DND-41 (cell line): ENCODE data around the gene KRTAP9-1.

Experiments used
- ATAC-seq: fragments of 200-7000 bp; cut with Tn5 transposase; 3 replicates; pipeline ENCODE4 v1.9.1; 2021; ENCODE audit warnings: low read depth; ENCODE audit not compliant: insufficient read depth
- DNase-seq: peaks from one replicate; pipeline ENCODE4 v3.0.0-alpha.2; 2020
- H2AFZ ChIP-seq: 2 replicates; pipeline ENCODE4 v1.6.0; 2012; ENCODE audit warnings: low read depth, low read length
- H3K27ac ChIP-seq: 2 replicates; pipeline ENCODE4 v1.5.1; 2012; ENCODE audit warnings: low read length, inconsistent platforms
- H3K27me3 ChIP-seq: fragments of 200-600 bp; sonication (generic); 2 replicates; pipeline ENCODE4 v1.6.0; 2012; ENCODE audit warnings: low read length, mild to moderate bottlenecking, inconsistent platforms; ENCODE audit not compliant: insufficient read depth, poor library complexity
- H3K36me3 ChIP-seq: 2 replicates; pipeline ENCODE4 v1.5.1; 2012; ENCODE audit warnings: low read length, inconsistent platforms; ENCODE audit not compliant: insufficient read depth
- H3K4me1 ChIP-seq: 2 replicates; pipeline ENCODE4 v1.5.1; 2012; ENCODE audit warnings: mild to moderate bottlenecking, low read length; ENCODE audit not compliant: insufficient read depth
- H3K4me2 ChIP-seq: 2 replicates; pipeline ENCODE4 v1.6.0; 2012; ENCODE audit warnings: mild to moderate bottlenecking, moderate library complexity, low read length, inconsistent platforms; ENCODE audit not compliant: insufficient read depth
- H3K4me3 ChIP-seq, 2 experiments: fragments of 200-600 bp in 1 of 2; shearing (Covaris generic) in 1 of 2; 2 replicates each; pipeline ENCODE4 v1.5.1; 2012 to 2016; ENCODE audit warnings: inconsistent platforms in 2 of 2, low read length in 2 of 2, mild to moderate bottlenecking in 2 of 2, low read depth in 1 of 2, moderate library complexity in 1 of 2
- H3K79me2 ChIP-seq: 2 replicates; pipeline ENCODE4 v1.6.0; 2012; ENCODE audit warnings: low read length, inconsistent platforms; ENCODE audit not compliant: insufficient read depth
- H3K9ac ChIP-seq: 2 replicates; pipeline ENCODE4 v1.6.0; 2012; ENCODE audit warnings: low read depth, mild to moderate bottlenecking, inconsistent platforms, low read length, moderate library complexity
- H3K9me3 ChIP-seq: 2 replicates; pipeline ENCODE4 v1.5.1; 2012; ENCODE audit warnings: low read length, moderate library complexity, mild to moderate bottlenecking, inconsistent platforms; ENCODE audit not compliant: insufficient read depth, severe bottlenecking
- H4K20me1 ChIP-seq: 2 replicates; pipeline ENCODE4 v1.6.0; 2012; ENCODE audit warnings: low read length; ENCODE audit not compliant: insufficient read depth
- CTCF ChIP-seq: IDR thresholded peaks from 2 replicates; pipeline ENCODE4 v1.5.1; 2012; ENCODE audit warnings: borderline replicate concordance, low read length, moderate library complexity, mild to moderate bottlenecking; ENCODE audit not compliant: poor library complexity, severe bottlenecking; ENCODE audit errors: extremely low read depth
- EZH2 ChIP-seq: IDR thresholded peaks from 3 replicates; pipeline ENCODE4 v1.6.1; 2012; ENCODE audit warnings: borderline replicate concordance, low read depth, mild to moderate bottlenecking, moderate library complexity, low read length, inconsistent platforms; ENCODE audit not compliant: severe bottlenecking

Gene KRTAP9-1

GRCh38 chr17:41163828-41164227 lies 25.9 kb upstream of the KRTAP9-1 start:
- no peak for DNase-seq
- Histone ChIP-seq H3K27me3 (no peaks in the 10 kb centered on the region), H3K9me3 (no peaks in the 10 kb centered on the region), H3K27ac (no peak overlapping the region), H4K20me1 (no peaks in the 10 kb centered on the region), H3K36me3 (no peaks in the 10 kb centered on the region), H3K4me2 (no peak overlapping the region), H3K4me1 (no peaks in the 10 kb centered on the region), H3K4me3 (no peak overlapping the region), H2AFZ (no peak overlapping the region), H3K79me2 (no peaks in the 10 kb centered on the region), H3K9ac (no peak overlapping the region)
- no peak for ATAC-seq
- TF ChIP-seq EZH2 = no peak
- no peak for TF ChIP-seq CTCF

- Histone ChIP-seq H3K27ac (no peak overlapping the region), H3K4me1 (no peaks in the 10 kb centered on the region), H3K36me3 (no peaks in the 10 kb centered on the region), H3K79me2 (no peaks in the 10 kb centered on the region), H2AFZ (no peak overlapping the region), H3K9ac (no peak overlapping the region), H3K27me3 (no peaks in the 10 kb centered on the region), H3K9me3 (no peaks in the 10 kb centered on the region), H4K20me1 (no peaks in the 10 kb centered on the region), H3K4me3 (no peak overlapping the region), H3K4me2 (no peak overlapping the region)
- DNase-seq (no peak), ATAC-seq (no peak)
- TF ChIP-seq CTCF (no peak), EZH2 (no peak)
Measured at GRCh38 chr17:41167561-41167960, 22.1 kb upstream of the KRTAP9-1 start.

DNA sequence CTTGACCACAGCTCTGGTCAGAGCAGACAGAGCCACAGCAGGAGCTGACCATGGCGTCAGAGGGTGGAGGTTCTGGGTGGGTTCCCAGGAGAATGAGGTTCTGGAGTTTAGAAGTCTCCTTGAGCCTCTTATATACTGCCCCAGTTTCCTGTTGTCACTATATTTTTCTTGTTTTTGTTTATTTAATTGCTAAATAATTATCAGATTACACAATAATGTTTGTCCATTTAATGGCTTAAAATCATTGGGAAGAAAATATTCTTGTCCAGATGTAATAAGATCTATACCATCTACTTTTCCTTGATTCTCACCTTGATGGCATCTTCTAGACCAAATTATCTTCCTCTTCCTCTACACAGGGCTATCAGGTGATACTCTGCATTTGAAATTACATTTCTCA lies 21.6 kb upstream of the KRTAP9-1 start, which contains the start of gene KRTAP4-3:
KRTAP4-3 (minus strand) TSS at position 101 of the 400 bp plus-strand sequence; CDS start at position 52, 49 bp downstream.
- no peaks in the 10 kb centered on the region for H3K36me3 ChIP-seq
- H3K9ac ChIP-seq = no peak within 1 kb of the TSS
- H4K20me1 ChIP-seq = no peaks in the 10 kb centered on the region
- no peaks in the 10 kb centered on the region for H3K27me3 ChIP-seq
- no peak for DNase-seq
- no peaks in the 10 kb centered on the region for H3K79me2 ChIP-seq
- H2AFZ ChIP-seq = no peak within 1 kb of the TSS
- no peak within 1 kb of the TSS for H3K4me3 ChIP-seq
- ATAC-seq = no peak
- no peak within 1 kb of the TSS for H3K27ac ChIP-seq
- TF ChIP-seq EZH2 = no peak
- no peak for TF ChIP-seq CTCF
- H3K4me2 ChIP-seq = no peak within 1 kb of the TSS
- no peaks in the 10 kb centered on the region for H3K9me3 ChIP-seq
- no peaks in the 10 kb centered on the region for H3K4me1 ChIP-seq

GRCh38 chr17:41171886-41172285 lies 17.8 kb upstream of the KRTAP9-1 start:
- no peak overlapping the region for H2AFZ ChIP-seq
- DNase-seq (no peak), ATAC-seq (no peak)
- no peak overlapping the region for H3K27ac ChIP-seq
- no peak overlapping the region for H3K9ac ChIP-seq
- no peaks in the 10 kb centered on the region for H3K9me3 ChIP-seq
- H3K36me3 ChIP-seq = no peaks in the 10 kb centered on the region
- H3K4me1 ChIP-seq = no peaks in the 10 kb centered on the region
- no peaks in the 10 kb centered on the region for H4K20me1 ChIP-seq
- H3K27me3 ChIP-seq = no peaks in the 10 kb centered on the region
- no peak overlapping the region for H3K4me3 ChIP-seq
- no peak overlapping the region for H3K4me2 ChIP-seq
- TF ChIP-seq EZH2 (no peak), CTCF (no peak)
- H3K79me2 ChIP-seq = no peaks in the 10 kb centered on the region
